WTC11 (cell line): Measurements from ENCODE around the gene PXDC1. TPM values are rescaled to one million over a fixed set of nuclear protein-coding genes. Genes with fewer than 3 reads are reported as not detected.

Source experiments
- ATAC-seq: fragments of 200-7000 bp; cut with Tn5 transposase; 2 replicates; pipeline ENCODE4 v1.10.0; 2021; ENCODE audit warnings: mild to moderate bottlenecking, moderate library complexity
- CTCF ChIA-PET: fragments of 300-600 bp; sonication (Branson Sonifier 250); formaldehyde crosslinking; loops from one replicate; lab custom pipeline; 2021; ENCODE audit warnings: antibody characterized with exemption; lab: Charles Lee
- POLR2A ChIA-PET: fragments of 350-600 bp; sonication (Branson Sonifier 250); formaldehyde crosslinking; loops from one replicate; lab custom pipeline; 2021; ENCODE audit warnings: antibody characterized with exemption; lab: Charles Lee
- DNase-seq: peaks from one replicate; pipeline ENCODE4 v3.0.0; 2021; ENCODE audit warnings: low spot score
- H3K27ac Mint-ChIP-seq: 2 replicates; pipeline ENCODE4 v1.8.0; 2021; ENCODE audit warnings: mixed read lengths
- H3K27me3 Mint-ChIP-seq: 2 replicates; pipeline ENCODE4 v1.8.0; 2021; ENCODE audit warnings: low read depth, mild to moderate bottlenecking, moderate library complexity, mixed read lengths
- H3K36me3 Mint-ChIP-seq: 2 replicates; pipeline ENCODE4 v1.8.0; 2021; ENCODE audit warnings: mixed read lengths
- H3K4me1 Mint-ChIP-seq: 2 replicates; pipeline ENCODE4 v1.8.0; 2022; ENCODE audit warnings: mixed read lengths
- H3K4me3 Mint-ChIP-seq: 2 replicates; pipeline ENCODE4 v1.8.0; 2021; ENCODE audit warnings: mild to moderate bottlenecking, moderate library complexity, mixed read lengths
- H3K9me3 Mint-ChIP-seq: 2 replicates; pipeline ENCODE4 v1.8.0; 2021; ENCODE audit warnings: mixed read lengths
- ARID4B ChIP-seq: sonication (generic); formaldehyde crosslinking; IDR thresholded peaks from 2 replicates; pipeline ENCODE4 v1.8.0; 2023; ENCODE audit warnings: missing genetic modification reagents, mild to moderate bottlenecking, borderline replicate concordance
- EMX1 ChIP-seq: fragments of 250-450 bp; sonication (Bioruptor Pico); IDR thresholded peaks from 2 replicates; pipeline ENCODE4 v1.8.0; 2021; ENCODE audit warnings: mild to moderate bottlenecking
- FOXJ3 ChIP-seq: sonication (generic); formaldehyde crosslinking; IDR thresholded peaks from 2 replicates; pipeline ENCODE4 v1.9.0; 2021; ENCODE audit warnings: missing genetic modification reagents, mild to moderate bottlenecking, borderline replicate concordance
- FOXK1 ChIP-seq: sonication (generic); formaldehyde crosslinking; IDR thresholded peaks from 2 replicates; pipeline ENCODE4 v1.8.0; 2022; ENCODE audit warnings: mild to moderate bottlenecking, moderate library complexity, missing genetic modification reagents
- GABPB1 ChIP-seq: sonication (generic); formaldehyde crosslinking; IDR thresholded peaks from 2 replicates; pipeline ENCODE4 v1.8.1; 2023; ENCODE audit warnings: mild to moderate bottlenecking, missing genetic modification reagents
- GRHL2 ChIP-seq: fragments of 250-450 bp; sonication (Bioruptor Pico); IDR thresholded peaks from 2 replicates; pipeline ENCODE4 v1.8.0; 2022; ENCODE audit warnings: mild to moderate bottlenecking, moderate library complexity; ENCODE audit not compliant: insufficient replicate concordance, severe bottlenecking
- IRF1 ChIP-seq: sonication (generic); formaldehyde crosslinking; IDR thresholded peaks from 2 replicates; pipeline ENCODE4 v1.8.0; 2023; ENCODE audit warnings: missing genetic modification reagents
- NFATC4 ChIP-seq: fragments of 250-450 bp; sonication (Bioruptor Pico); IDR thresholded peaks from 2 replicates; pipeline ENCODE4 v1.9.0; 2021; ENCODE audit warnings: mild to moderate bottlenecking
- NR1H2 ChIP-seq: sonication (generic); formaldehyde crosslinking; IDR thresholded peaks from 2 replicates; pipeline ENCODE4 v1.9.0; 2021; ENCODE audit warnings: mild to moderate bottlenecking, moderate library complexity, missing genetic modification reagents
- SOX15 ChIP-seq: fragments of 250-450 bp; sonication (Bioruptor Pico); IDR thresholded peaks from 2 replicates; pipeline ENCODE4 v1.9.0; 2021; ENCODE audit warnings: mild to moderate bottlenecking
- TP53 ChIP-seq: sonication (generic); formaldehyde crosslinking; IDR thresholded peaks from 2 replicates; pipeline ENCODE4 v1.8.1; 2023; ENCODE audit warnings: mild to moderate bottlenecking, missing genetic modification reagents
- ZNF121 ChIP-seq: sonication (generic); formaldehyde crosslinking; IDR thresholded peaks from 2 replicates; pipeline ENCODE4 v1.8.0; 2023; ENCODE audit warnings: missing genetic modification reagents
- ZNF671 ChIP-seq: fragments of 250-450 bp; sonication (Bioruptor Pico); IDR thresholded peaks from 2 replicates; pipeline ENCODE4 v1.8.0; 2021; ENCODE audit warnings: mild to moderate bottlenecking
- total RNA-seq: library from RNA; stranded (reverse); gene quantifications from 3 replicates; pipeline ENCODE4 v1.2.3, GENCODE V29; 2021
- TF ChIP-seq, protein P1 (sequence below): sonication (generic); formaldehyde crosslinking; IDR thresholded peaks from 2 replicates; pipeline ENCODE4 v1.8.1; 2022; ENCODE audit warnings: missing genetic modification reagents, borderline replicate concordance
- TF ChIP-seq, protein P2 (sequence below): fragments of 250-450 bp; sonication (Bioruptor Pico); IDR thresholded peaks from 2 replicates; pipeline ENCODE4 v1.9.0; 2021; ENCODE audit warnings: mild to moderate bottlenecking
- TF ChIP-seq, protein P3 (sequence below): fragments of 250-450 bp; sonication (Bioruptor Pico); IDR thresholded peaks from 2 replicates; pipeline ENCODE4 v1.9.0; 2021; ENCODE audit warnings: mild to moderate bottlenecking, borderline replicate concordance
- TF ChIP-seq, protein P4 (sequence below): sonication (generic); formaldehyde crosslinking; IDR thresholded peaks from 2 replicates; pipeline ENCODE4 v1.8.1; 2022; ENCODE audit warnings: low read depth, mild to moderate bottlenecking, moderate library complexity, missing genetic modification reagents, borderline replicate concordance
- TF ChIP-seq, protein P5 (sequence below): fragments of 250-450 bp; sonication (Bioruptor Pico); conservative IDR thresholded peaks from 2 replicates; pipeline ENCODE4 v1.9.0; 2021; ENCODE audit warnings: mild to moderate bottlenecking

Gene PXDC1
- total RNA-seq, 1 experiment from 2014 or later, result 3.3 TPM

- POLR2A ChIA-PET, result interaction anchor here (0.5 kb wide), 1 partner anchor 229 kb away, joined by 4 read pairs; no protein-coding TSS in a partner anchor
- no peaks in the 10 kb centered on the region for H3K36me3 Mint-ChIP-seq
- CTCF ChIA-PET, result interaction anchor here (0.6 to 4.1 kb wide), 2 partner anchors 56 to 1235 kb away, joined by 3 to 28 read pairs; partner anchors contain the start of gene FAM50B
- ATAC-seq (no peak), DNase-seq (no peak)
- H3K9me3 Mint-ChIP-seq, result peaks cover 3% of the 10 kb centered on the region; the same call in 1 of the 2 replicates
- peaks cover 23% of the 10 kb centered on the region for H3K4me1 Mint-ChIP-seq
- TF ChIP-seq GABPB1 (CRISPR knock-in tag) (no peak), EMX1 (CRISPR knock-in tag) (no peak), FOXJ3 (CRISPR knock-in tag) (no peak), IRF1 (CRISPR knock-in tag) (no peak), ZNF671 (no peak), NFATC4 (CRISPR knock-in tag) (no peak), GRHL2 (CRISPR knock-in tag) (no peak), SOX15 (no peak), ARID4B (CRISPR knock-in tag) (no peak), TP53 (CRISPR knock-in tag) (no peak), ZNF121 (CRISPR knock-in tag) (no peak), NR1H2 (no peak), FOXK1 (no peak)
- TF ChIP-seq, protein P1, sequence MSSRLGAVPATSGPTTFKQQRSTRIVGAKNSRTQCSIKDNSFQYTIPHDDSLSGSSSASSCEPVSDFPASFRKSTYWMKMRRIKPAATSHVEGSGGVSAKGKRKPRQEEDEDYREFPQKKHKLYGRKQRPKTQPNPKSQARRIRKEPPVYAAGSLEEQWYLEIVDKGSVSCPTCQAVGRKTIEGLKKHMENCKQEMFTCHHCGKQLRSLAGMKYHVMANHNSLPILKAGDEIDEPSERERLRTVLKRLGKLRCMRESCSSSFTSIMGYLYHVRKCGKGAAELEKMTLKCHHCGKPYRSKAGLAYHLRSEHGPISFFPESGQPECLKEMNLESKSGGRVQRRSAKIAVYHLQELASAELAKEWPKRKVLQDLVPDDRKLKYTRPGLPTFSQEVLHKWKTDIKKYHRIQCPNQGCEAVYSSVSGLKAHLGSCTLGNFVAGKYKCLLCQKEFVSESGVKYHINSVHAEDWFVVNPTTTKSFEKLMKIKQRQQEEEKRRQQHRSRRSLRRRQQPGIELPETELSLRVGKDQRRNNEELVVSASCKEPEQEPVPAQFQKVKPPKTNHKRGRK, result no peak
- TF ChIP-seq, protein P2, sequence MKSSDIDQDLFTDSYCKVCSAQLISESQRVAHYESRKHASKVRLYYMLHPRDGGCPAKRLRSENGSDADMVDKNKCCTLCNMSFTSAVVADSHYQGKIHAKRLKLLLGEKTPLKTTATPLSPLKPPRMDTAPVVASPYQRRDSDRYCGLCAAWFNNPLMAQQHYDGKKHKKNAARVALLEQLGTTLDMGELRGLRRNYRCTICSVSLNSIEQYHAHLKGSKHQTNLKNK (CRISPR knock-in tag), result no peak
- TF ChIP-seq, protein P3, sequence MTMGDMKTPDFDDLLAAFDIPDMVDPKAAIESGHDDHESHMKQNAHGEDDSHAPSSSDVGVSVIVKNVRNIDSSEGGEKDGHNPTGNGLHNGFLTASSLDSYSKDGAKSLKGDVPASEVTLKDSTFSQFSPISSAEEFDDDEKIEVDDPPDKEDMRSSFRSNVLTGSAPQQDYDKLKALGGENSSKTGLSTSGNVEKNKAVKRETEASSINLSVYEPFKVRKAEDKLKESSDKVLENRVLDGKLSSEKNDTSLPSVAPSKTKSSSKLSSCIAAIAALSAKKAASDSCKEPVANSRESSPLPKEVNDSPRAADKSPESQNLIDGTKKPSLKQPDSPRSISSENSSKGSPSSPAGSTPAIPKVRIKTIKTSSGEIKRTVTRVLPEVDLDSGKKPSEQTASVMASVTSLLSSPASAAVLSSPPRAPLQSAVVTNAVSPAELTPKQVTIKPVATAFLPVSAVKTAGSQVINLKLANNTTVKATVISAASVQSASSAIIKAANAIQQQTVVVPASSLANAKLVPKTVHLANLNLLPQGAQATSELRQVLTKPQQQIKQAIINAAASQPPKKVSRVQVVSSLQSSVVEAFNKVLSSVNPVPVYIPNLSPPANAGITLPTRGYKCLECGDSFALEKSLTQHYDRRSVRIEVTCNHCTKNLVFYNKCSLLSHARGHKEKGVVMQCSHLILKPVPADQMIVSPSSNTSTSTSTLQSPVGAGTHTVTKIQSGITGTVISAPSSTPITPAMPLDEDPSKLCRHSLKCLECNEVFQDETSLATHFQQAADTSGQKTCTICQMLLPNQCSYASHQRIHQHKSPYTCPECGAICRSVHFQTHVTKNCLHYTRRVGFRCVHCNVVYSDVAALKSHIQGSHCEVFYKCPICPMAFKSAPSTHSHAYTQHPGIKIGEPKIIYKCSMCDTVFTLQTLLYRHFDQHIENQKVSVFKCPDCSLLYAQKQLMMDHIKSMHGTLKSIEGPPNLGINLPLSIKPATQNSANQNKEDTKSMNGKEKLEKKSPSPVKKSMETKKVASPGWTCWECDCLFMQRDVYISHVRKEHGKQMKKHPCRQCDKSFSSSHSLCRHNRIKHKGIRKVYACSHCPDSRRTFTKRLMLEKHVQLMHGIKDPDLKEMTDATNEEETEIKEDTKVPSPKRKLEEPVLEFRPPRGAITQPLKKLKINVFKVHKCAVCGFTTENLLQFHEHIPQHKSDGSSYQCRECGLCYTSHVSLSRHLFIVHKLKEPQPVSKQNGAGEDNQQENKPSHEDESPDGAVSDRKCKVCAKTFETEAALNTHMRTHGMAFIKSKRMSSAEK (CRISPR knock-in tag), result no peak
- TF ChIP-seq, protein P4, sequence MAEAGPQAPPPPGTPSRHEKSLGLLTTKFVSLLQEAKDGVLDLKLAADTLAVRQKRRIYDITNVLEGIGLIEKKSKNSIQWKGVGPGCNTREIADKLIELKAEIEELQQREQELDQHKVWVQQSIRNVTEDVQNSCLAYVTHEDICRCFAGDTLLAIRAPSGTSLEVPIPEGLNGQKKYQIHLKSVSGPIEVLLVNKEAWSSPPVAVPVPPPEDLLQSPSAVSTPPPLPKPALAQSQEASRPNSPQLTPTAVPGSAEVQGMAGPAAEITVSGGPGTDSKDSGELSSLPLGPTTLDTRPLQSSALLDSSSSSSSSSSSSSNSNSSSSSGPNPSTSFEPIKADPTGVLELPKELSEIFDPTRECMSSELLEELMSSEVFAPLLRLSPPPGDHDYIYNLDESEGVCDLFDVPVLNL, result no peak
- TF ChIP-seq, protein P5, sequence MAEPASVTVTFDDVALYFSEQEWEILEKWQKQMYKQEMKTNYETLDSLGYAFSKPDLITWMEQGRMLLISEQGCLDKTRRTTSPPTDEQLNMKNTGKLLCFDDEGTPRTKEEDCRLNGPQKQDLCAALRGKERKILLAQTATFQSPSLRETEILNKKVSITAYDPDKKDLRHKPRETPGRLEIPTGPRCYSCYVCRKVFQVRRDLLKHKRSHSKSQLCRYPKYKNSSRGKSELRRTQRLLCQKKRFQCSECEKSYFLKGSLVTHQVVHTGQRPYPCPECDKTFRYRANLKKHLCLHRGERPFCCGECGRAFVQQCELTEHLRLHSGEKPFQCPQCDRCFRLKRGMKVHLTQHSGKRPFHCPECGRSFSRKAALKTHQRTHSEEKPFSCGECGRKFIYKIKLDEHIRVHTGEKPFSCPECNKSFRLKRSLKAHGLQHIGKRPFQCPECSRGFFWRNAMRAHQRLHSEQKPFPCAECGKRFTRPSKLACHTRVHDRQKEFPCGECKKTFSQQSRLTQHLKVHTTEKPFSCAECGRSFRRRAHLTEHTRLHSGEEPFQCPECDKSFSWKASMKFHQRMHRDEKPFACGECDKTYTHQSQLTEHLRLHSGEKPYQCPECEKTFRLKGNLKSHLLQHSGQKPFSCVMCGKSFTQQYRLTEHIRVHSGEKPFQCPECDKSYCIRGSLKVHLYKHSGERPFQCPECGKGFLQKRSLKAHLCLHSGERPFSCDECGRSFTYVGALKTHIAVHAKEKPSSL (CRISPR knock-in tag), result no peak
- no peak overlapping the region for H3K27ac Mint-ChIP-seq
- H3K4me3 Mint-ChIP-seq, result no peak overlapping the region
- H3K27me3 Mint-ChIP-seq, result no peaks in the 10 kb centered on the region
These were observed 42.0 kb upstream of the PXDC1 start for GRCh38 chr6:3793545-3793944.
